ENCODE measurements around the gene CRY1.
"Not testable (repeated sequence)": the region's sequence is repeated elsewhere in the genome, so short reads cannot be mapped to it uniquely, and the experiment has no call there.

The CRY1 gene

GRCh38 chr12:107119091-107119490 lies 25.7 kb upstream of the CRY1 start:
- no peaks in the 10 kb centered on the region for H3K36me3 Mint-ChIP-seq (ENCODE audit: low read depth)
- no peak for DNase-seq
- no peak overlapping the region for H3K27ac Mint-ChIP-seq
- no peaks in the 10 kb centered on the region for H3K9me3 Mint-ChIP-seq
- peaks cover 18% of the 10 kb centered on the region for H3K27me3 Mint-ChIP-seq
- no peaks in the 10 kb centered on the region for H3K4me1 Mint-ChIP-seq (ENCODE audit: low read depth)
- no peak overlapping the region for H3K4me3 Mint-ChIP-seq

GRCh38 chr12:107118624-107119023 lies 25.3 kb upstream of the CRY1 start:
- Mint-ChIP-seq H3K4me3 (no peak overlapping the region), H3K27ac (no peak overlapping the region), H3K27me3 (peaks cover 18% of the 10 kb centered on the region), H3K36me3 (ENCODE audit: low read depth) (no peaks in the 10 kb centered on the region), H3K4me1 (ENCODE audit: low read depth) (no peaks in the 10 kb centered on the region), H3K9me3 (no peaks in the 10 kb centered on the region)
- DNase-seq: no peak

- no peak overlapping the region for H3K4me3 Mint-ChIP-seq
- H3K36me3 Mint-ChIP-seq (ENCODE audit: low read depth): no peaks in the 10 kb centered on the region
- no peak for DNase-seq
- peaks cover 21% of the 10 kb centered on the region for H3K27me3 Mint-ChIP-seq
- no peaks in the 10 kb centered on the region for H3K9me3 Mint-ChIP-seq
- no peak overlapping the region for H3K27ac Mint-ChIP-seq
- no peaks in the 10 kb centered on the region for H3K4me1 Mint-ChIP-seq (ENCODE audit: low read depth)
Measured at GRCh38 chr12:107115119-107115518, 21.8 kb upstream of the CRY1 start.

GRCh38 chr12:107111314-107111713 lies 18.0 kb upstream of the CRY1 start:
- H3K9me3 Mint-ChIP-seq: no peaks in the 10 kb centered on the region
- H3K27ac Mint-ChIP-seq: no peak overlapping the region
- DNase-seq: no peak
- no peak overlapping the region for H3K4me3 Mint-ChIP-seq
- no peaks in the 10 kb centered on the region for H3K36me3 Mint-ChIP-seq (ENCODE audit: low read depth)
- H3K27me3 Mint-ChIP-seq: peaks cover 21% of the 10 kb centered on the region
- H3K4me1 Mint-ChIP-seq (ENCODE audit: low read depth): no peaks in the 10 kb centered on the region

GRCh38 chr12:107109726-107110719 lies 16.7 kb upstream of the CRY1 start:
- no peaks in the 10 kb centered on the region for H3K36me3 Mint-ChIP-seq (ENCODE audit: low read depth)
- no peak overlapping the region for H3K4me3 Mint-ChIP-seq
- peaks cover 21% of the 10 kb centered on the region for H3K27me3 Mint-ChIP-seq
- peaks cover under 1% of the 10 kb centered on the region for H3K4me1 Mint-ChIP-seq (ENCODE audit: low read depth)
- no peak for DNase-seq
- H3K27ac Mint-ChIP-seq: no peak overlapping the region
- H3K9me3 Mint-ChIP-seq: no peaks in the 10 kb centered on the region

- peaks cover 5% of the 10 kb centered on the region for H3K4me1 Mint-ChIP-seq (ENCODE audit: low read depth)
- no peak overlapping the region for H3K27ac Mint-ChIP-seq
- no peak overlapping the region for H3K4me3 Mint-ChIP-seq
- DNase-seq: no peak
- H3K9me3 Mint-ChIP-seq: no peaks in the 10 kb centered on the region
- H3K27me3 Mint-ChIP-seq: peaks cover 21% of the 10 kb centered on the region
- H3K36me3 Mint-ChIP-seq (ENCODE audit: low read depth): no peaks in the 10 kb centered on the region
Measured at GRCh38 chr12:107108995-107109508, 15.7 kb upstream of the CRY1 start.

- DNase-seq; H3K4me1 Mint-ChIP-seq (ENCODE audit: low read depth); H3K27ac Mint-ChIP-seq; H3K9me3 Mint-ChIP-seq; H3K36me3 Mint-ChIP-seq (ENCODE audit: low read depth); H3K4me3 Mint-ChIP-seq: not testable (repeated sequence)
- peaks cover 17% of the 10 kb centered on the region for H3K27me3 Mint-ChIP-seq
Measured at GRCh38 chr12:107108366-107108765, 15.0 kb upstream of the CRY1 start.

- H3K27ac Mint-ChIP-seq: no peak overlapping the region
- H3K4me3 Mint-ChIP-seq: no peak overlapping the region
- peaks cover 10% of the 10 kb centered on the region for H3K27me3 Mint-ChIP-seq
- no peaks in the 10 kb centered on the region for H3K9me3 Mint-ChIP-seq
- peaks cover 5% of the 10 kb centered on the region for H3K4me1 Mint-ChIP-seq (ENCODE audit: low read depth)
- DNase-seq: no peak
- no peaks in the 10 kb centered on the region for H3K36me3 Mint-ChIP-seq (ENCODE audit: low read depth)
Measured at GRCh38 chr12:107107381-107107780, 14.0 kb upstream of the CRY1 start.

GRCh38 chr12:107106241-107107025 lies 13.1 kb upstream of the CRY1 start:
- no peaks in the 10 kb centered on the region for H3K36me3 Mint-ChIP-seq (ENCODE audit: low read depth)
- no peak overlapping the region for H3K27ac Mint-ChIP-seq
- DNase-seq: no peak
- H3K9me3 Mint-ChIP-seq: no peaks in the 10 kb centered on the region
- H3K4me3 Mint-ChIP-seq: no peak overlapping the region
- peaks cover 5% of the 10 kb centered on the region for H3K4me1 Mint-ChIP-seq (ENCODE audit: low read depth)
- peaks cover 5% of the 10 kb centered on the region for H3K27me3 Mint-ChIP-seq

GRCh38 chr12:107105410-107105703 lies 12.0 kb upstream of the CRY1 start:
- no peak for DNase-seq
- Mint-ChIP-seq H3K4me3 (no peak overlapping the region), H3K4me1 (ENCODE audit: low read depth) (peaks cover 5% of the 10 kb centered on the region), H3K27me3 (peaks cover 2% of the 10 kb centered on the region), H3K27ac (no peak overlapping the region), H3K9me3 (no peaks in the 10 kb centered on the region), H3K36me3 (ENCODE audit: low read depth) (no peaks in the 10 kb centered on the region)

- Mint-ChIP-seq H3K27me3 (no peaks in the 10 kb centered on the region), H3K9me3 (no peaks in the 10 kb centered on the region), H3K4me1 (ENCODE audit: low read depth) (peaks cover 5% of the 10 kb centered on the region), H3K36me3 (ENCODE audit: low read depth) (no peaks in the 10 kb centered on the region), H3K27ac (no peak overlapping the region), H3K4me3 (no peak overlapping the region)
- DNase-seq: no peak
Measured at GRCh38 chr12:107103516-107103915, 10.2 kb upstream of the CRY1 start.

- DNase-seq: no peak
- H3K4me3 Mint-ChIP-seq: no peak overlapping the region
- H3K36me3 Mint-ChIP-seq (ENCODE audit: low read depth): no peaks in the 10 kb centered on the region
- no peaks in the 10 kb centered on the region for H3K9me3 Mint-ChIP-seq
- no peak overlapping the region for H3K27ac Mint-ChIP-seq
- peaks cover 5% of the 10 kb centered on the region for H3K4me1 Mint-ChIP-seq (ENCODE audit: low read depth)
- no peaks in the 10 kb centered on the region for H3K27me3 Mint-ChIP-seq
Measured at GRCh38 chr12:107103097-107103496, 9.7 kb upstream of the CRY1 start.

GRCh38 chr12:107102294-107102693 lies 8.9 kb upstream of the CRY1 start:
- peaks cover 2% of the 10 kb centered on the region for H3K27me3 Mint-ChIP-seq

GRCh38 chr12:107101651-107102050 lies 8.3 kb upstream of the CRY1 start:
- H3K4me3 Mint-ChIP-seq: no peak overlapping the region
- H3K27me3 Mint-ChIP-seq: peaks cover 3% of the 10 kb centered on the region
- H3K36me3 Mint-ChIP-seq (ENCODE audit: low read depth): no peaks in the 10 kb centered on the region
- DNase-seq: no peak
- H3K4me1 Mint-ChIP-seq (ENCODE audit: low read depth): peaks cover 5% of the 10 kb centered on the region
- H3K27ac Mint-ChIP-seq: no peak overlapping the region
- no peaks in the 10 kb centered on the region for H3K9me3 Mint-ChIP-seq

More at GRCh38 chr12:107102294-107102693, 8.9 kb upstream of the CRY1 start:
- Mint-ChIP-seq H3K4me1 (ENCODE audit: low read depth) (peaks cover 5% of the 10 kb centered on the region), H3K36me3 (ENCODE audit: low read depth) (no peaks in the 10 kb centered on the region), H3K4me3 (no peak overlapping the region), H3K27ac (no peak overlapping the region), H3K9me3 (no peaks in the 10 kb centered on the region)
- DNase-seq: no peak

GRCh38 chr12:107099917-107100316 lies 6.6 kb upstream of the CRY1 start:
- peaks cover 6% of the 10 kb centered on the region for H3K9me3 Mint-ChIP-seq
- H3K4me1 Mint-ChIP-seq (ENCODE audit: low read depth): peaks cover 4% of the 10 kb centered on the region

More at GRCh38 chr12:107099917-107100316, 6.6 kb upstream of the CRY1 start:
- Mint-ChIP-seq H3K27ac (no peak overlapping the region), H3K36me3 (ENCODE audit: low read depth) (no peaks in the 10 kb centered on the region), H3K4me3 (no peak overlapping the region), H3K27me3 (peaks cover 3% of the 10 kb centered on the region)
- DNase-seq: no peak
